Liver (tissue), 3 donors: Measurements from ENCODE around the gene EPB41L4B.

Experiments
- FOXA1 ChIP-seq: IDR thresholded peaks from 2 replicates; pipeline ENCODE4 v1.6.1; 2016; ENCODE audit warnings: antibody characterized with exemption
- FOXA2 ChIP-seq: IDR thresholded peaks from 2 replicates; pipeline ENCODE4 v1.6.1; 2016; ENCODE audit warnings: antibody characterized with exemption
- GABPA ChIP-seq, 2 donors: IDR thresholded peaks in 1 of 2; conservative IDR thresholded peaks in 1 of 2; 2 replicates each; pipeline ENCODE4 v1.6.1; 2016; ENCODE audit warnings: antibody characterized with exemption in 2 of 2, mild to moderate bottlenecking in 1 of 2, moderate library complexity in 1 of 2
- RAD21 ChIP-seq, 2 donors: IDR thresholded peaks; 2 replicates each; pipeline ENCODE4 v1.6.1; 2016; ENCODE audit warnings: antibody characterized with exemption in 2 of 2, mild to moderate bottlenecking in 2 of 2
- RXRA ChIP-seq, 2 donors: IDR thresholded peaks; 2 replicates each; pipeline ENCODE4 v1.6.1; 2017 to 2018; ENCODE audit warnings: antibody characterized with exemption in 2 of 2, mild to moderate bottlenecking in 1 of 2
- TAF1 ChIP-seq: conservative IDR thresholded peaks from 2 replicates; pipeline ENCODE4 v1.6.1; 2016; ENCODE audit warnings: antibody characterized with exemption, mild to moderate bottlenecking
- YY1 ChIP-seq: IDR thresholded peaks from 2 replicates; pipeline ENCODE4 v1.6.1; 2016; ENCODE audit warnings: antibody characterized with exemption, mild to moderate bottlenecking
- TF ChIP-seq, protein P1 (sequence below): IDR thresholded peaks from 2 replicates; pipeline ENCODE4 v1.6.1; 2016; ENCODE audit warnings: antibody characterized with exemption
- TF ChIP-seq, protein P2 (sequence below): fragments of 150-350 bp; IDR thresholded peaks from 2 replicates; pipeline ENCODE4 v1.5.1; 2017; ENCODE audit warnings: improper control_type of control experiment, low read depth, low read length; ENCODE audit not compliant: missing input control
- TF ChIP-seq, protein P3 (sequence below): IDR thresholded peaks from 2 replicates; pipeline ENCODE4 v1.6.1; 2016; ENCODE audit warnings: antibody characterized with exemption
- TF ChIP-seq, protein P4 (sequence below): IDR thresholded peaks from 2 replicates; pipeline ENCODE4 v1.6.1; 2016; ENCODE audit warnings: antibody characterized with exemption, mild to moderate bottlenecking
- donor health status: healthy.
- donor health status: healthy.

- TF ChIP-seq, protein P1, sequence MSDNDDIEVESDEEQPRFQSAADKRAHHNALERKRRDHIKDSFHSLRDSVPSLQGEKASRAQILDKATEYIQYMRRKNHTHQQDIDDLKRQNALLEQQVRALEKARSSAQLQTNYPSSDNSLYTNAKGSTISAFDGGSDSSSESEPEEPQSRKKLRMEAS, result peak; percentile 81
- TF ChIP-seq, protein P2, sequence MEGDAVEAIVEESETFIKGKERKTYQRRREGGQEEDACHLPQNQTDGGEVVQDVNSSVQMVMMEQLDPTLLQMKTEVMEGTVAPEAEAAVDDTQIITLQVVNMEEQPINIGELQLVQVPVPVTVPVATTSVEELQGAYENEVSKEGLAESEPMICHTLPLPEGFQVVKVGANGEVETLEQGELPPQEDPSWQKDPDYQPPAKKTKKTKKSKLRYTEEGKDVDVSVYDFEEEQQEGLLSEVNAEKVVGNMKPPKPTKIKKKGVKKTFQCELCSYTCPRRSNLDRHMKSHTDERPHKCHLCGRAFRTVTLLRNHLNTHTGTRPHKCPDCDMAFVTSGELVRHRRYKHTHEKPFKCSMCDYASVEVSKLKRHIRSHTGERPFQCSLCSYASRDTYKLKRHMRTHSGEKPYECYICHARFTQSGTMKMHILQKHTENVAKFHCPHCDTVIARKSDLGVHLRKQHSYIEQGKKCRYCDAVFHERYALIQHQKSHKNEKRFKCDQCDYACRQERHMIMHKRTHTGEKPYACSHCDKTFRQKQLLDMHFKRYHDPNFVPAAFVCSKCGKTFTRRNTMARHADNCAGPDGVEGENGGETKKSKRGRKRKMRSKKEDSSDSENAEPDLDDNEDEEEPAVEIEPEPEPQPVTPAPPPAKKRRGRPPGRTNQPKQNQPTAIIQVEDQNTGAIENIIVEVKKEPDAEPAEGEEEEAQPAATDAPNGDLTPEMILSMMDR, result no peak
- TF ChIP-seq, protein P3, sequence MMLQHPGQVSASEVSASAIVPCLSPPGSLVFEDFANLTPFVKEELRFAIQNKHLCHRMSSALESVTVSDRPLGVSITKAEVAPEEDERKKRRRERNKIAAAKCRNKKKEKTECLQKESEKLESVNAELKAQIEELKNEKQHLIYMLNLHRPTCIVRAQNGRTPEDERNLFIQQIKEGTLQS, result no peak
- TF ChIP-seq TAF1 (peak; percentile 22), RXRA (IDR thresholded peaks at IDR 0.05) (peak; percentile 71 to 90), YY1 (peak; percentile 82), GABPA (IDR thresholded peaks at IDR 0.05 in 1 of 2, conservative IDR thresholded peaks at IDR 0.05 in 1 of 2) (peak; percentile 9 to 55), FOXA1 (peak; percentile 62), FOXA2 (peak; percentile 73), RAD21 (IDR thresholded peaks at IDR 0.05) (peak in 1 of 2 donors; percentile 48)
- TF ChIP-seq, protein P4, sequence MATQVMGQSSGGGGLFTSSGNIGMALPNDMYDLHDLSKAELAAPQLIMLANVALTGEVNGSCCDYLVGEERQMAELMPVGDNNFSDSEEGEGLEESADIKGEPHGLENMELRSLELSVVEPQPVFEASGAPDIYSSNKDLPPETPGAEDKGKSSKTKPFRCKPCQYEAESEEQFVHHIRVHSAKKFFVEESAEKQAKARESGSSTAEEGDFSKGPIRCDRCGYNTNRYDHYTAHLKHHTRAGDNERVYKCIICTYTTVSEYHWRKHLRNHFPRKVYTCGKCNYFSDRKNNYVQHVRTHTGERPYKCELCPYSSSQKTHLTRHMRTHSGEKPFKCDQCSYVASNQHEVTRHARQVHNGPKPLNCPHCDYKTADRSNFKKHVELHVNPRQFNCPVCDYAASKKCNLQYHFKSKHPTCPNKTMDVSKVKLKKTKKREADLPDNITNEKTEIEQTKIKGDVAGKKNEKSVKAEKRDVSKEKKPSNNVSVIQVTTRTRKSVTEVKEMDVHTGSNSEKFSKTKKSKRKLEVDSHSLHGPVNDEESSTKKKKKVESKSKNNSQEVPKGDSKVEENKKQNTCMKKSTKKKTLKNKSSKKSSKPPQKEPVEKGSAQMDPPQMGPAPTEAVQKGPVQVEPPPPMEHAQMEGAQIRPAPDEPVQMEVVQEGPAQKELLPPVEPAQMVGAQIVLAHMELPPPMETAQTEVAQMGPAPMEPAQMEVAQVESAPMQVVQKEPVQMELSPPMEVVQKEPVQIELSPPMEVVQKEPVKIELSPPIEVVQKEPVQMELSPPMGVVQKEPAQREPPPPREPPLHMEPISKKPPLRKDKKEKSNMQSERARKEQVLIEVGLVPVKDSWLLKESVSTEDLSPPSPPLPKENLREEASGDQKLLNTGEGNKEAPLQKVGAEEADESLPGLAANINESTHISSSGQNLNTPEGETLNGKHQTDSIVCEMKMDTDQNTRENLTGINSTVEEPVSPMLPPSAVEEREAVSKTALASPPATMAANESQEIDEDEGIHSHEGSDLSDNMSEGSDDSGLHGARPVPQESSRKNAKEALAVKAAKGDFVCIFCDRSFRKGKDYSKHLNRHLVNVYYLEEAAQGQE, result peak; percentile 66
Measured at GRCh38 chr9:109251080-109251775, 69.6 kb downstream of the EPB41L4B start.
